ENCODE results near the gene PTK7.
"Not testable (repeated sequence)": the region's sequence is repeated elsewhere in the genome, so short reads cannot be mapped to it uniquely, and the experiment has no call there.

Gene PTK7

DNA sequence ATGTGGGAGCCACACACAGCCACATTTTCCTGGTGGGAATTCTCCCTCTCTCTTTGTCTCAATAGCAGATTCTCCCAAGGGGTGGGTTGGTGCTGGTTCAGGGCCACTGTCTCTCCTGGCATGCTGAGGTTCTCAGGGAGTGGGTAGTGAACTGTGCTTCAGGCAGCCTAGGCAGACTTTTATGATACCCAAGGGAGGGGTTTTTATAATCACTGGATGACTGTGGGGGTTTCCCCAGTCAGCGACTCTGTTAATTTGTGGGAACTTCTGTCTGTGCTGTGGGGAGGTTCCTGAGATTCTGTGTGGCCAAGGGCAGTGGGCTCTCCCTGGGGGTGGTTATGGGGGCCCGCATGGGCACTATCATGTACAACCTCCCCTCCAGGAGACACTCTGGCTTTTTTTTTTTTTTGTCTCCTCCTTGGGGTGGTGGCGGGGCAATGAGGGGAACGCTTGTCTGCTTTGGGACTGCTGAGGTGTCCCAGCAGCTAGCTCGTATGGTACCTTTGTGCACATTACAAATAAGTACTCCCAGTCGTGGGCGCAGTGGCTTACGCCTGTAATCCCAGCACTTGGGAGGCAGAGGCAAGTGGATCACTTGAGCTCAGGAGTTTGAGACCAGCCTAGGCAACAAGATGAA, 10.0 kb downstream of the PTK7 start:
- DNase-seq, result no peak

DNA sequence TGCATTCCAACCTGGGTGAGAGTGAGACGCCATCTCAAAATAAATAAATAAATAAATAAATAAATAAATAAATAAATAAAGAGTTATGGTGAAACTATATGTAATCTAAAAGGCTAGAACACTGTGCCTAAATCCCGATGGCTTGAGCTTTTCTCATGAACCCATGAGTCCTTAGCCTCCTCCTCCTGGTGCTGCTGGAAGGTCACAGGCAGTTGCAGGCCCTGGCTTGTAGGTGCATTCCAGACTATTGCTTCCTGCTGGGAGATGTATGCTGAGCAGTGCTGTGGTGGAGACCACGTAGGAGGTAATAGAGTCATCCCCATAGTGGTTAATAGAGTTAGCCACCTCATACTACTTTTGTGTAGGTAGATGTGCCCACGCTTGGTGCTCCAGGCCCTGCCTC, 12.5 kb downstream of the PTK7 start:
- DNase-seq, result peak in 2 of 4 experiments; percentile 20 to 23

DNA sequence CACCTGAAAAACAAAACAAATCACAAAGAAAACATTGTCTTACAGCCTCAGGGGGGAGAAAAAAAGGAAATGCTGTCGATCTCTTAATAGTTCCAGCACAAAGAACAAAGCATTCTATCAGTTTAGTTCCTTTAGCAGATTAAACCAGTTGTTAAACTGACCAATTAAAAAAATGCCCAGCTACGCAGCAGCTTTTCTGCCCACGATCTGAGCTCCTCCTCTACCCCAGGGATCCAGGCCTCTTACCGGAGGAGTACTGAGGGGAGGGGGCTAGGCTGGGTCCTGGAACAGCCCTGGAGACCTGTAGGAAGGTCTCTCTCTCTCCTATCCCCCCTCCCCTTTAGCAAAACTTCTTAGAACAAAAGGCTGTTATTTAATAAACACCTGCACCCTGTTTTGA, 13.4 kb downstream of the PTK7 start:
- DNase-seq, result no peak

- DNase-seq, result no peak
These were observed 13.9 kb downstream of the PTK7 start for GRCh38 chr6:43089874-43090558.

- no peak for DNase-seq
These were observed 14.4 kb downstream of the PTK7 start for GRCh38 chr6:43090559-43090956.

DNA sequence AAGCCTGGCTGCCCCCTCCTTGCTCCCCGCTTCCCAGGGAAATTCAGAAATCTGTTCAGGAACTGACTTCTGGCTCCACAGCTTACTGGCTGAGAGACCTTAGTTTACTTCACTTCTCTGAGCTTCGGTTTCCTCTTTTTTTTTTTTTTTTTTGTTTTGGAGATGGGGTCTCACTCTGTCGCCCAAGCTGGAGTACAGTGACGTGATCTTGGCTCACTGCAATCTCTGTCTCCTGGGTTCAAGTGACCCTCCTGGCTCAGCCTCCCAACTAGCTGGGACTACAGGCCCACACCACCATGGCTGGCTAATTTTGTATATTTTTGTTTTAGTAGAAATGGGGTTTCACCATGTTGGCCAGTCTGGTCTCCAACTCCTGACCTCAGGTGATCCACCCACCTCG, 14.9 kb downstream of the PTK7 start:
- no peak for DNase-seq

GRCh38 chr6:43091436-43091991, 15.4 kb downstream of the PTK7 start:
- DNase-seq, result no peak

GRCh38 chr6:43092635-43093034, 16.5 kb downstream of the PTK7 start:
- no peak for DNase-seq

DNA sequence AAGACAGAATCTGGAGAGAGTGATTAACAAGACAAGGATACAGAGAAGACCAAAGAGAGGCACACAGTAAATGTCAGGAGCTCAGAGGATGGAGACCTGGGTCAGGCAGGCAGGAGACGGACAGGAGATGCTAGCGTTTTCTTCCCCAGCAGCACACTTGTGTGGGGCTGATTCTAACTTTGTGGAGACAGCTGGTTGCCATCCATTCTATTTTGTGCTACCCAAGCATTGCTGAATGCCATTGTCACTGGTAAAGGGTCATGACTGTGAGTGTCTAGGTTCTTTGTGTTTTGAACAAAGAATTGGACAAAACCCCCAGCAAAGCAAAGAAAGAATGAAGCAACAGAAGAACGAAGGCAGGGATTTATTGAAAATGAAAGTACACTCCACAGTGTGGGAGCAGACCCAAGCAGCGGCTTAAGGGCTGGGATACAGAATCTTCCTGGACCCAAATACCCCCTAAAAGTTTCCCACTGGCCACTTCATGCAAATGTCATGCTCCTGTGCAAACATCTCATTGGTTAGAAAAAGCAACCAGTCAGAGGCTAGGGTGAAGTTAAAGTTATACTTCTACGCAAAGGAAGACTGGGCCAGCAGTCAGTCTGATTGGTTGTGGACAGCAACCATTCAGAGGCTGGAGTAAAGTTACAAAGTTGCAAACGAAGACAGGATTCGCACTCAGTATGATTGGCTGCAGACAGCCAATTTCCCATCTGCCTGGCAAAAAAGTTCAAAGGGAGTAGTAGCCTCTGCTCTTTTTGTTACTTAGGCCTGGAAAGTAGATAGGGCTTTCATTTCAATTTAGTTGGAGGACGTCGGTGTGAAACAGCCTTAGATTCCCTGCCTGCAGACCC, 17.5 kb downstream of the PTK7 start:
- DNase-seq, result peak in 2 of 4 experiments; percentile 11 to 47

- no peak for DNase-seq
These were observed 19.8 kb downstream of the PTK7 start for GRCh38 chr6:43095939-43096338.

DNA sequence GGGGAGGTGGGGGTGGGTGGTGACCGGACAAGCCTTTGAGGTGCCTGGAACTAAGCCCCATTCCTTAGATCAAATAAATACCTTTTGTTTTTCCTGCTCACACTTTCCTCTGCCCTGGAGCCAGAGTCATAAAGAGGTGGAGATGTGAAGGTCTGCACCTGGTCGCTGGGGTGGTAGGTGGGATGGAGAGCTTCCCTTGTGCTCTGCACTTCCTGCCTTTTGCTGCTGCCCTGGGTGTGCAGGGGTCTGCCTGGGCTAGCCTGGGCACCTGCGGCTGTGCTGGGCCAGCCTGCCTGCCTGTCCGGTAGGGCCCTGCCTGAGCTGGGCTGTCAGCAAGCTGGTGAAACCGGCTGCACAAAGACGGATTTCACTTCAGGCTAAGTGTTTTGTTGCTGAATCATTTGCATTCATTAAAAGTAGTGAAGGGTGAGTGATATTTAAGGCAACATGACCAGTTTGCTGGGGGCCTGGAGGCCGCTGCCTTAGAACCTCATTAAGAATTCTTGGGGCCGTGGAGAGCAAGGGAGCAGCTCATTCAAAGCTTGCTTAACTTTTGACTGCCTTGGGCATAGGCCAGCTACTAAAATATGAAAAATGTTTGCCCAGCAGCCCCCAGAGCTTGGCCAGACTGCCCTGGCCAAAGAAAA, 20.5 kb downstream of the PTK7 start:
- DNase-seq, result no peak

DNA sequence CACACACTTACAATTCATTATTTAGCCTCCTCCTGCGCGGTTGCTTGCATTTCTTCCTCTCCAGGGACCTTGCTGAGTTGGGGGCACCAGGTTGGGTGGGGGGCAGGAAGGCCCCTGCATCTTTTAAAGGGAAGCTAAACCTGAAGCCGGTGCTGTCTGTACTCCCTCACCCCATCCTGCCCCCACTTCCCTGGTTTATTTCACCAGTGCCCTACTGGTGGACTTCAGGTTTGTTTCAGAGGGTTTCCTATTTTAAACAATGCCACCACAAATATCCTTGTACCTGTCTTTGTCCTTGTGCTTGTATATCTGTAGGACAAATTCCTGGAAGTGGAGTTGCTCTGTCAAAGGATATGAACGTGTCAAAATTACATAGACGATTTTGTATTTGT, 21.0 kb downstream of the PTK7 start:
- no peak for DNase-seq

DNA sequence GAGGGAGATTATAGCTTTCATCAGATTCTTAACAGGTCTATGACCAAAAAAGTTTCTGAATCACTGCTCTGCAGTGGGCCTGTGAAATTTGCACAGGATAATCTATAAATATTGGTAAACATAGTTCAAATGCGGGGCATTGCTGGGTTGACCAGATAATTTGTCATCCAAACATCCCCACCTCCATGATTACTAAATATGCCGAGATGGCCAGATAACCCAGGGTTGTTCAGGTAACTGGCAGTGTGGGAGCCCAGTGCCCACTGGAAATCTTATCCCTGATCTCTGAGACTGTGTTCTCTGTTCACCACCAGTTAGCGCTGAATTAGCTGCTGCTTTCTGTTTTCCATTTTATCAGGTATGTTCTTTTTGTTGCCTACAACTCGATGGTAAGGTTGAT, 21.4 kb downstream of the PTK7 start:
- no peak for DNase-seq

DNA sequence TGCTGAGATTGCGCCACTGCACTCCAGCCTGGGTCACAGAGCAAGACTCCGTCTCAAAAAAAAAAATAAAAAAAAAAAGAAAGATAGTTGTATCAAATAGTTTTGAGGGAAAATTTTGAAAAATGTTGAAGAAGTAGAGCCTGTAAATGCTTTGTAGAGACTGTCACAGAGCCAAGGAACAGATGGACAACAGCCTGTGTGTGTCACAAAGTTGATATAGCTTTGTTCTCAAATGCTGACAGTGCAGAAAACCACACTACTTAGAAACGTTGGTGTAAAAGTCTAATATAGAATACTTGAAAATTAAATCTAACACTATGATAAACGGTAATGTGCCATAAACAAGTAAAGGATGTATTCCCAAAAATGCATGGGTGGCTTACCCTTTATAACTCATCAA, 25.4 kb downstream of the PTK7 start:
- no peak for DNase-seq

- DNase-seq, result no peak
These were observed 27.3 kb downstream of the PTK7 start for GRCh38 chr6:43103253-43103876.

GRCh38 chr6:43105538-43106222, 29.6 kb downstream of the PTK7 start:
- no peak for DNase-seq

DNA sequence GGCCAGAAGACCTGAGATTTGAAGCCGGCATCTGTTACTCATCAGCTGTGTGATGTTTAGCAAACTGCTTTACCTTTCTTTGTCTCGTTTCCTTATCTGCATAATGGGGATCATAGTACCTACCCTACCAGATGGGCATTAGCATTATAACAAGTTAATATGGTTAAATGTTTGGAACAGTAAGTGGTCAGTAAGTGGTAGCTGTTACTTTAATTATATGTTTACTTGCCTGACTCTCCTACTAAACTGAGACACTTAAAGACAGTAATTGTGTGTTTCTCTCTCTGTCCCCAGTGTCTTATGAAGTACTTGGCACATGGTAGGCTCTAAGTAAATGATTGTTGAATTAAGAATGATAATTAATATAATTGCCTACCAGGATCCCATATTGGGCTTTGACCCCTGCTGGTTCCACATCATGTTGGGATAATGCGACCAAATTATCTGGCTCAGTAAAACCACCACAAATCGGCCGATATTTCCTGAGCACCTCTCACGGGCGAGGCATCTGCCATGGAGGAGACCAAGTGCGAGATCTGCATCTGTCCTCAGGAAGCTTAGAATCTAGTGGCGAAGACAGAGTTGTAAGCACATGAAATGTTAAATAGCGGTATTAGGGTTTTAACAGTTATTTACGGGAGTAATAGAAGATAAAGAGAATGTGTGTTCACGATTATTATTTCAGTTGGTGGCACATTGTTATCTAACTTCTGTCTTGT, 31.4 kb downstream of the PTK7 start:
- no peak for DNase-seq

GRCh38 chr6:43113431-43114260, 37.5 kb downstream of the PTK7 start:
- no peak for DNase-seq

GRCh38 chr6:43115365-43115764, 39.3 kb downstream of the PTK7 start:
- DNase-seq, result no peak

DNA sequence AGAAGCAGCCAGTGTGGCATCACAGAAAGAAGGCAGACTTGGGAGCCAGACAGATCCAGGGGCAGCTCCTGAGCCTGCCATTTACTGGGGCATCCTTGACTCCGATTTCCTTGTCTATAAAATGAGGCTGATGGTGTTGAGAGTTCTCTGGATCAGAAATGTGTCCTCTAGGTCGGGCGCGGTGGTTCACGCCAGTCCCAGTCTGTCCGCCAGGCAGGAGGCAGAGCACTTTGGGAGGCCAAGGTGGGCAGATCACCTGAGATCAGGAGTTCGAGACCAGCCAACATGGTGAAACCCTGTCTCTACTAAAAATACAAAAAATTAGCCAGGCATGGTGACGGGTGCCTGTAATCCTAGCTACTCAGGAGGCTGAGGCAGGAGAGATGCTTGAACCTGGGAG, 41.4 kb downstream of the PTK7 start:
- DNase-seq, result not testable (repeated sequence)
